Glutamatergic neuron (in vitro differentiated cells): ENCODE measurements around the gene CR1. TPM values are rescaled to one million over a fixed set of nuclear protein-coding genes. Genes with fewer than 3 reads are reported as not detected.
A peak's percentile ranks its signal among the peaks of the same experiment; 100 is the strongest.

Experiments
- DNase-seq: peaks from one replicate; pipeline ENCODE4 v3.0.0; 2022
- H3K27ac Mint-ChIP-seq: one replicate; pipeline ENCODE4 v1.8.0; 2020; ENCODE audit warnings: mild to moderate bottlenecking, mixed read lengths, inconsistent platforms; ENCODE audit not compliant: unreplicated experiment
- H3K27me3 Mint-ChIP-seq: one replicate; pipeline ENCODE4 v1.8.0; 2020; ENCODE audit warnings: mild to moderate bottlenecking, moderate library complexity, mixed read lengths, inconsistent platforms; ENCODE audit not compliant: unreplicated experiment
- H3K36me3 Mint-ChIP-seq: one replicate; pipeline ENCODE4 v1.8.0; 2020; ENCODE audit warnings: mild to moderate bottlenecking, mixed read lengths, inconsistent platforms; ENCODE audit not compliant: unreplicated experiment
- H3K4me1 Mint-ChIP-seq: one replicate; pipeline ENCODE4 v1.8.0; 2020; ENCODE audit warnings: mild to moderate bottlenecking, low read depth, mixed read lengths, inconsistent platforms; ENCODE audit not compliant: unreplicated experiment
- H3K4me3 Mint-ChIP-seq: one replicate; pipeline ENCODE4 v1.8.0; 2020; ENCODE audit warnings: mild to moderate bottlenecking, mixed read lengths, inconsistent platforms; ENCODE audit not compliant: unreplicated experiment
- H3K9me3 Mint-ChIP-seq: one replicate; pipeline ENCODE4 v1.8.0; 2020; ENCODE audit warnings: mild to moderate bottlenecking, moderate library complexity, mixed read lengths, inconsistent platforms; ENCODE audit not compliant: unreplicated experiment
- CTCF ChIP-seq: fragments of 200-600 bp; sonication (generic); IDR thresholded peaks from one replicate; pipeline ENCODE4 v1.5.0; 2021; ENCODE audit not compliant: partially characterized antibody, unreplicated experiment
- long read RNA-seq: library from polyadenylated mRNA; unstranded; transcript quantifications from one replicate; pipeline ENCODE4 v2.0.0, GENCODE V29; 2020; ENCODE audit not compliant: unreplicated experiment
- total RNA-seq: library from RNA; stranded (reverse); fragmentation: NEBNext Ultra II Directional; extraction: Animal tissue kit (Norgen Biotek cat#: 25700); gene quantifications from one replicate; pipeline ENCODE4 v1.2.1, GENCODE V29; 2021; ENCODE audit not compliant: unreplicated experiment

CR1 gene
- total RNA-seq: not detected
- long read RNA-seq: 0 reads

- peak; percentile 58 for DNase-seq
Measured at GRCh38 chr1:207495801-207496792, at the start of gene CR1. TSS of gene CR1 (plus strand) at chr1:207496157. CDS start at chr1:207496268, 111 bp downstream.

GRCh38 chr1:207453710-207454045, 42.3 kb upstream of the CR1 start:
- no peak overlapping the region for H3K27ac Mint-ChIP-seq
- no peak for TF ChIP-seq CTCF
- H3K36me3 Mint-ChIP-seq: no peaks in the 10 kb centered on the region
- H3K4me3 Mint-ChIP-seq: peak overlapping the region; percentile 82
- no peak for DNase-seq
- H3K27me3 Mint-ChIP-seq: peaks cover 6% of the 10 kb centered on the region
- no peaks in the 10 kb centered on the region for H3K9me3 Mint-ChIP-seq
- no peaks in the 10 kb centered on the region for H3K4me1 Mint-ChIP-seq

More at GRCh38 chr1:207495801-207496792, at the start of gene CR1:
- Mint-ChIP-seq H3K27ac (no peak within 1 kb of the TSS), H3K4me1 (peaks cover 3% of the 10 kb centered on the region), H3K27me3 (peaks cover 3% of the 10 kb centered on the region), H3K9me3 (no peaks in the 10 kb centered on the region), H3K36me3 (no peaks in the 10 kb centered on the region), H3K4me3 (peak within 1 kb of the TSS; percentile 86)
- no peak for TF ChIP-seq CTCF

DNA sequence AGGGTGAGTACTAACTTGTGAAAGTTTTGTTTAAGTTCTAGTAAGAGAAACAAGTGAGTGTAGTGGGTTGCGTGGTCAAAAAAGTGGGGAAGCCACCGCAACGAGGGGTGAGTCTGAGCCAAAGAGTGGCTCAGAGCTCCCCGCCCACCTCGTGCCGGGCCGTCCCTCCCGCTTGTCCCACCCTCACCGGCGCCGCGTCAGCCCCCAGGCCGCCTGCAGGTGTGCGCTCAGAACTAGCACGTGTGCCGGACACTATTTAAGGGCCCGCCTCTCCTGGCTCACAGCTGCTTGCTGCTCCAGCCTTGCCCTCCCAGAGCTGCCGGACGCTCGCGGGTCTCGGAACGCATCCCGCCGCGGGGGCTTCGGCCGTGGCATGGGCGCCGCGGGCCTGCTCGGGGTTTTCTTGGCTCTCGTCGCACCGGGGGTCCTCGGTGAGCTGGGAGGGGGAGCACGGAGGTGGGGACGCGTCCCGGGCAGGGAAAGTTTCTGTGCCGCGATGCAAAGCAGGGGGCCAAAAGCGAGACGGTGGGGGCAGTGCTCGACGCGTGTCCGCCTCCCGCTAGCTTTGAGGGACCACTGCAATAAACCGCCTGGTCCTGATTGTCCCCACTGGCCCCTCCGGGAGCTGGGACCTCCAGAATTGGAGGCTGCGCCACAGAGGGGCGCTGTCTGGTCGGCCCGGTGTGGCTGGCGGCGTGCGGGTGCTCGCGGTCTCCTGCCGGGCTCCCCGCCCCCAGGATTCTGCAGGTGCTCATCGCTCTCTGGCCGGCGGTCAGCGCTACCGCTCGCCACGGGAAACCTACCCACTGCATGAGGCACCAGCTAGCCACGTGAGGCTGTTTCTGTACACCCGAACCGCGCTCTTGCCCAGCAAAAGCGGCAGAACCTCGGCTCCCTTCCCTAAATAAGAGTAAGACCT, 41.7 kb upstream of the CR1 start, which contains the start of gene CR2:
Gene CR2, plus strand, starts transcription at position 283 of the 919 bp plus-strand sequence. Its CDS starts 91 bp downstream, at position 374.
- Mint-ChIP-seq H3K36me3 (no peaks in the 10 kb centered on the region), H3K9me3 (no peaks in the 10 kb centered on the region), H3K27ac (no peak within 1 kb of the TSS), H3K4me3 (peak within 1 kb of the TSS; percentile 82), H3K27me3 (peaks cover 6% of the 10 kb centered on the region), H3K4me1 (no peaks in the 10 kb centered on the region)
- peak; percentile 40 for DNase-seq
- TF ChIP-seq CTCF: no peak

DNA sequence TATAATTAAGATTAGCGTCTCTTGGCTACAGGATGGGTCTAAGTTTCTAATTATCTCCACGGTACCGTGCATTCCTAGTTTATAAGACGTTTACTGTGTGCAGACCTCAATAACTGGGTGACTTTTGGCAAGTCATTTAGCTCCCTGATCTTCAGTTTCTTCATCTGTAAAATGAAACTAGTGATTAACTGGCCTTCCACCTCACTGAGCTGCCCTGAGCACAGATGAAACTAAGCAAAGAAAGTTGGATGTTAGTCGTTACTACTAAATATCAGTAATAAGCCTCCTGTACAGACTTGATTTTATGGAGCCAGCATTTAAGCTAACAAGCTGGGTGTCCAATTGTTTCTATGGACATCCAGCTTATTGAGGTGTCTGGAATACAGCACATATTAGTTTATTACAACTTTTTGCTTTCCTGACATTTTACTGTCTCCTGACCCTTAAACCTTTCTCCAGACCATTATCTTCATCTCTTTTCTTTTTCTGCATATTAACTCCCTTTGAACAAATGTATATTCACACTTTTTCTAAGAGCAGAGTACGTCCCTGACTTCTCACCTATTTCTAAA, 40.7 kb upstream of the CR1 start:
- Mint-ChIP-seq H3K4me1 (no peaks in the 10 kb centered on the region), H3K27ac (no peak overlapping the region), H3K9me3 (no peaks in the 10 kb centered on the region), H3K4me3 (peak overlapping the region; percentile 55), H3K27me3 (peaks cover 6% of the 10 kb centered on the region), H3K36me3 (no peaks in the 10 kb centered on the region)
- no peak for DNase-seq
- TF ChIP-seq CTCF: no peak
